AG09319 (cell line): ENCODE measurements around the gene DDX20.
A peak's percentile ranks its signal among the peaks of the same experiment; 100 is the strongest.

ENCODE experiments used
- DNase-seq: peaks from one replicate; pipeline ENCODE4 v3.0.0-alpha.2; 2010; ENCODE audit warnings: low read depth; ENCODE audit errors: extremely low read depth
- TF ChIP-seq, protein P1 (sequence below): IDR thresholded peaks from 2 replicates; pipeline ENCODE4 v1.5.1; 2011; ENCODE audit warnings: low read depth, mild to moderate bottlenecking, inconsistent platforms, low read length, moderate library complexity

The DDX20 gene

DNA sequence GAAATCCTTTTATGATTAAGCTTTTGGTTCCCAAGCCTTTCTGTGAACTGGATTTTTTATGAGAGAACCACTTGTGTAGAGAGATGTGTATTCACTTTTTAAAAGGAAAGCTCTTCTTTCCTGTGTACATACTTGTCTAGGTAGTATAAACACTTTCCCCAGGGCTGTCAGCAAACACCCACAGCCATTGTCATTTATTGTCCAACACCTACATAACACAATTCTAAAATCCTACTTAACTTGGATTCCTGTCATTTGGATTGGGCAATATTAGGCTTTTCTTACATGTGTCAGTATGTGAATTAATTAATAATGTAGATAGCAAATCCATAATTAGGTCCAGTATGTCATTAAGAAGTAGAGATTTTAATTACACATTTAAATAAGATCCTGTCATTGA, 12.3 kb downstream of the DDX20 start:
- DNase-seq: no peak
- TF ChIP-seq, protein P1, sequence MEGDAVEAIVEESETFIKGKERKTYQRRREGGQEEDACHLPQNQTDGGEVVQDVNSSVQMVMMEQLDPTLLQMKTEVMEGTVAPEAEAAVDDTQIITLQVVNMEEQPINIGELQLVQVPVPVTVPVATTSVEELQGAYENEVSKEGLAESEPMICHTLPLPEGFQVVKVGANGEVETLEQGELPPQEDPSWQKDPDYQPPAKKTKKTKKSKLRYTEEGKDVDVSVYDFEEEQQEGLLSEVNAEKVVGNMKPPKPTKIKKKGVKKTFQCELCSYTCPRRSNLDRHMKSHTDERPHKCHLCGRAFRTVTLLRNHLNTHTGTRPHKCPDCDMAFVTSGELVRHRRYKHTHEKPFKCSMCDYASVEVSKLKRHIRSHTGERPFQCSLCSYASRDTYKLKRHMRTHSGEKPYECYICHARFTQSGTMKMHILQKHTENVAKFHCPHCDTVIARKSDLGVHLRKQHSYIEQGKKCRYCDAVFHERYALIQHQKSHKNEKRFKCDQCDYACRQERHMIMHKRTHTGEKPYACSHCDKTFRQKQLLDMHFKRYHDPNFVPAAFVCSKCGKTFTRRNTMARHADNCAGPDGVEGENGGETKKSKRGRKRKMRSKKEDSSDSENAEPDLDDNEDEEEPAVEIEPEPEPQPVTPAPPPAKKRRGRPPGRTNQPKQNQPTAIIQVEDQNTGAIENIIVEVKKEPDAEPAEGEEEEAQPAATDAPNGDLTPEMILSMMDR: no peak

DNA sequence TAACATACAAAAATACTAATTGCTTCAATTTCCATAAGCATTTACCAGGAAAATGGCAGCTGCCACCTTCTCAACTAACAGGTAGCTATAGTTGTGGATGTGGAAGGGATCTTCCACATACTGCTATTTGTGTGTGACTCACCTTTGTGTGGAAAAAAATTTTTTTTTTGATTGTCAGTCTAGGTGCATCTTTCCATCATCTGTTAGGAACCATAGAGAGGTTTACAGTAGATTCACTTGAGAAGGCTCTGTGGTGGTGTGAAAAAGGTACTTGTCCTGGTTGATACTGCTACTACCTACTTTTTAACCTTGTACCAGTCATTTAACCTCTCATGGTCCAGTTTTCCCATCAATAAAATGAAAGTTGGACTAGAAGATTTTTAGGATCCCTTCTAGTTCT, 12.9 kb downstream of the DDX20 start:
- DNase-seq: no peak
- TF ChIP-seq, protein P1: no peak

DNA sequence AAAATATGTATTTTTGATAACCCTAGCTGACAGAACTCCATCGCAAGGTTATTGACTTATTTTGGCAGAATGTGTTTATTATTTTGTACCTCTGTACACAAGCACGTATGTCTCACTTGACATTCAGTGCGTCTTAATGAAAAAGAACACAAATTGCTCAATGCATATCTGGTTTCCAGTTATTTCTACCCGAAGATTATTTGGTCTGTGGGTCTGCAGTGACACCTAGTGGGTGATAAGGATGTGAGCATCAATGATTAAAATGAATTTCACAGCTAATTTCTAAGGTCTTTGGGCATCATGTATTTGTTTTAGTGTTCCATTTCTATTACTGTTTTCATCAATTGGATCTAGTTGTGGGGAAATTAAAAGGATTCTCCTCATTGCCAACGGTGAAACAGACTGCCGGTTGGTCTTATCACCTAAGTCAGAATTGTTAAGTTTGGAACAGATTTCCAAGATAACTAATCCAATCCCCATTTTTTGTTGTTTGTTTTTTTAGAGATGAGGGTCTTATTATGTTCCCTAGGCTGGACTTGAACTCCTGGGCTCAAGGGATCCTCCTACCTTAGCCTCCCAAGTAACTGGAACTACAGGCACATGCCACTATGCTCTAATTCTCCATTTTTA, 13.9 kb downstream of the DDX20 start:
- peak; percentile 43 for DNase-seq
- TF ChIP-seq, protein P1: peak; percentile 74

DNA sequence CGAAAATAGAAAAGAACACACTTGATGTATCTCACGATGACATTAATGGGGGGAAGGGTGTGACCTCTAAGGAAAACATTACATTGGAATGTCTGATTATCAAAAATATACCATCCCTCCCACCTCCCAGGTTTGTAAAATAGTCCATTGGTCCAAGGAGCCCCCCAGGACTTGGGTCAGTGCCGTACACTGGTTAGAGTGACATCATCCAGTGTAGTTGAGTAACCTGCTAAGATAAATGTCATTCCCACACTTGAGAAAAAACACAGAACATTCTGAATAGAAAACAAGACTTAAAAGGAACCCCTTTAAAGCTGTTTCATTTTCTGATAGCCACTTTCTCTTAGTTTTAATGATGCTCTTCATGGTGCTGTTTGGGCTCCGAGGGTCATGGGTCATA, 15.2 kb downstream of the DDX20 start:
- TF ChIP-seq, protein P1: no peak

DNA sequence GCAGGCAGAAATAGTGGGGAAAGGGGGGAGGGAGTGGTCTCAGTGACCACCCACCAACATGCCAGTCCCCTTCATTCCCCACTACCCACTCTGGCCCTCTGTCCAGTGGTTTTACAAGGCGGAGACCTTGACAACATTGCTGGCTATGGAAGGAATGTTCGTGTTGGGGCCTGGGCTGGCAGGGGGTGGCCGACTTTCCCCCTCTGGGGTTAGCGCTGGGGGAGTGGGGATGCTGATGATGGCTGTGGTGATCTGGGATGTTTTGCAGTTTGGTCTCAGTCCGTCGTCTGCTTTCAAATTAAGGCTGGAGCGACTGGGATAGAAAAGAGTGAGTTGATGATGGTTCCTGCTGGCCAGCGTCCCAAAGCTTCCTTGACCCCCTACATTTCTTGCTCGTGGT, 20.3 kb downstream of the DDX20 start:
- TF ChIP-seq, protein P1: no peak
- no peak for DNase-seq

More for the DNA sequence above, 15.2 kb downstream of the DDX20 start:
- DNase-seq: no peak

DNA sequence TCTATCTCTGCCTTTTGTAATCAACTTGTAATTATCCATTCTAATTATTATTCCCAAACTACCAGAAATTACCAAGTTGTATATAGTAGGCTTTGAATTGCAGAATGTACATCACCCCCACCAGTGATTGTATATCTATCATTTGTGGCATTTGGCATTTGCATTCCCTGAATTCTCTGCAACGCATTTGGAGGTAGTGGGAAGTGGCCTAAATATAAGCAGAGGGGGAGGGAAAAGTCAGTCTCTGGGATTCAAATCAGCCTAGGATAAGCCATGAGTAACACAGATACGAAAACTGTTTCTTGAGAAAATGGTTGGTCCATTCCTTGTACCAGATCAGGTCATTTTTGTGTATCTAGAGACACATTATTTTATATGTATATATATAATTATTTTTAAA, 20.7 kb downstream of the DDX20 start:
- TF ChIP-seq, protein P1: no peak
- no peak for DNase-seq

DNA sequence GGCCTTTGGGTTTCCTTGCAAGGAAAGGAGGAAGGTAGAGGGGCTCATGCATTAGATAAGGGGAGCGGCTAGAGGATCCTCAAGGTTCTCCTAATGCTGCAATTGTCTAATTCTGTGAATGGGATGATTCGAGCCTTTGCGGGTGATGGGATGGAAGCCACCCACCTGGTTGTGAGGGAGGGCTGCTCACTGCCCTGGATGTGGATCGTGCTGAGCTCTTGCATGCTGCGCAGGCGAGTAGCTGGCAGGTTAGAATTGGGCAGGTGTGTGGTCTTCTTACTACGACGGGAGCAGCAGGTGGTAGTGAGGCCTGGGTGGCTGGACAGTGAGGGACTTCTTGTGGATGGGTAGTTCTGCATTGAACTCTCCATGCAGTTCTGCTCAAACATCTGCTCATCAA, 21.2 kb downstream of the DDX20 start:
- TF ChIP-seq, protein P1: no peak
- no peak for DNase-seq
